GM20431 (cell line): ENCODE data around the gene DPP8.
"Not testable (repeated sequence)": the region's sequence is repeated elsewhere in the genome, so short reads cannot be mapped to it uniquely, and the experiment has no call there.

Experiments
- in situ Hi-C: fragments of 300-500 bp; cut with MseI, MboI; formaldehyde crosslinking; loops from one replicate; pipeline ENCODE4 v1.15.0; 2020; ENCODE audit warnings: low sequenced_read_pairs; ENCODE audit not compliant: unreplicated experiment

DPP8 gene

GRCh38 chr15:65528461-65529060 is 11.1 kb upstream of the DPP8 start:
- in situ Hi-C loops, result no loop called here

GRCh38 chr15:65525622-65526021 is 8.1 kb upstream of the DPP8 start:
- in situ Hi-C loops, result no loop called here

- in situ Hi-C loops, result no loop called here
These were observed 6.7 kb upstream of the DPP8 start for GRCh38 chr15:65524226-65524625.

GRCh38 chr15:65521350-65521749 is 3.9 kb upstream of the DPP8 start:
- in situ Hi-C loops, result no loop called here

- in situ Hi-C loops, result no loop called here
These were observed 1.3 kb upstream of the DPP8 start for GRCh38 chr15:65518633-65519285.

GRCh38 chr15:65517866-65518207 is 348 bp upstream of the DPP8 start:
- in situ Hi-C loops, result no loop called here

GRCh38 chr15:65512807-65513416 is 4.6 kb downstream of the DPP8 start:
- in situ Hi-C loops, result no loop called here

GRCh38 chr15:65512189-65512588 is 5.3 kb downstream of the DPP8 start:
- in situ Hi-C loops, result no loop called here

- in situ Hi-C loops, result no loop called here
These were observed 8.2 kb downstream of the DPP8 start for GRCh38 chr15:65509321-65509720.

- in situ Hi-C loops, result no loop called here
These were observed 23.4 kb downstream of the DPP8 start for GRCh38 chr15:65494076-65494475.

GRCh38 chr15:65484876-65485275 is 32.6 kb downstream of the DPP8 start:
- in situ Hi-C loops, result no loop called here

GRCh38 chr15:65476903-65477302 is 40.6 kb downstream of the DPP8 start:
- in situ Hi-C loops, result no loop called here

GRCh38 chr15:65470866-65471265 is 46.6 kb downstream of the DPP8 start:
- in situ Hi-C loops, result no loop called here

- in situ Hi-C loops, result no loop called here
These were observed 49.1 kb downstream of the DPP8 start for GRCh38 chr15:65468229-65468909.

- in situ Hi-C loops, result no loop called here
These were observed 50.6 kb downstream of the DPP8 start for GRCh38 chr15:65466901-65467300.

GRCh38 chr15:65463096-65463495 is 54.4 kb downstream of the DPP8 start:
- in situ Hi-C loops, result not testable (repeated sequence)

- in situ Hi-C loops, result no loop called here
These were observed 56.6 kb downstream of the DPP8 start for GRCh38 chr15:65460741-65461347.

GRCh38 chr15:65455256-65455655 is 62.2 kb downstream of the DPP8 start:
- in situ Hi-C loops, result not testable (repeated sequence)

GRCh38 chr15:65451989-65452388 is 65.5 kb downstream of the DPP8 start:
- in situ Hi-C loops, result no loop called here

- in situ Hi-C loops, result no loop called here
These were observed 66.9 kb downstream of the DPP8 start for GRCh38 chr15:65450556-65450955.

- in situ Hi-C loops, result no loop called here
These were observed 70.3 kb downstream of the DPP8 start for GRCh38 chr15:65447145-65447544.
